Lower leg skin (tissue), 4 donors: ENCODE results near the gene MCL1. TPM values are rescaled to one million over a fixed set of nuclear protein-coding genes. Genes with fewer than 3 reads are reported as not detected.

ENCODE experiments used
- DNase-seq, 2 donors: peaks; one replicate each; pipeline ENCODE4 v3.0.0-alpha.2; 2019; ENCODE audit warnings: low spot score in 2 of 2
- H3K4me3 ChIP-seq: fragments of 200-600 bp; sonication (generic); 2 replicates; pipeline ENCODE4 v1.5.1; 2017; ENCODE audit warnings: mild to moderate bottlenecking, low read depth; ENCODE audit not compliant: poor library complexity, severe bottlenecking
- CTCF ChIP-seq, 3 donors: fragments of 450-650 bp; IDR thresholded peaks; one replicate each; pipeline ENCODE4 v1.5.1; 2016; ENCODE audit warnings: antibody characterized with exemption in 3 of 3, mild to moderate bottlenecking in 3 of 3, moderate library complexity in 2 of 3
- POLR2A ChIP-seq, 2 donors: fragments of 450-650 bp; IDR thresholded peaks; one replicate each; pipeline ENCODE4 v1.6.1; 2016 to 2017; ENCODE audit warnings: antibody characterized with exemption in 2 of 2, mild to moderate bottlenecking in 1 of 2, moderate library complexity in 1 of 2
- WGBS, 2 donors: methylation state at CpG; one replicate each; pipeline ENCODE4 v1.1.5; 2018; 5-methylcytosine and 5-hydroxymethylcytosine counted together
- intact Hi-C: fragments of 100-400 bp; cut with DNase I; formaldehyde crosslinking; loops from one replicate; pipeline ENCODE4 v1.15.0; 2023; ENCODE audit warnings: low total_unique reads
- total RNA-seq, 4 donors: library from RNA; depleted of rRNA; stranded (reverse); fragments of >200 nt; gene quantifications; one replicate each; pipeline ENCODE4 v1.1.0, GENCODE V29; 2016

MCL1 gene
- total RNA-seq, 4 donors from 2014 or later: 282 to 445 (median 360) TPM

GRCh38 chr1:150560576-150561253, 18.7 kb downstream of the MCL1 start:
- intact Hi-C loops: no loop called here
- peak overlapping the region; percentile 12 for H3K4me3 ChIP-seq
- 11 to 12% methylated on average over 17 of the region's 17 CpGs for WGBS, 2 donors
- peak; percentile 87 to 98 for DNase-seq
- TF ChIP-seq CTCF (IDR thresholded peaks at IDR 0.05) (peak in 1 of 3 donors; percentile 90), POLR2A (IDR thresholded peaks at IDR 0.05) (no peak)

DNA sequence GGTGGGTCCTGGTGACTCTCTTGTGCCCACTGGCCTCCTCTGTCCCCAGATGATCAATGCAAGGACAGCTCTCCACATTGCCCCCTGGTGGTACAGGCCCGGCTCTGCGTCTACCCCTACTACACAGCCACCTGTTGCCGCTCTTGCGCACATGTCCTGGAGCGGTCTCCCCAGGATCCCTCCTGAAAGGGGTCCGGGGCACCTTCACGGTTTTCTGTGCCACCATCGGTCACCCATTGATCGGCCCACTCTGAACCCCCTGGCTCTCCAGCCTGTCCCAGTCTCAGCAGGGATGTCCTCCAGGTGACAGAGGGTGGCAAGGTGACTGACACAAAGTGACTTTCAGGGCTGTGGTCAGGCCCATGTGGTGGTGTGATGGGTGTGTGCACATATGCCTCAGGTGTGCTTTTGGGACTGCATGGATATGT, 19.4 kb downstream of the MCL1 start:
- 22 to 32% methylated on average over 9 of the region's 9 CpGs for whole genome bisulfite sequencing, 2 donors
- peak in 1 of 3 donors; percentile 81 for TF ChIP-seq CTCF (IDR thresholded peaks at IDR 0.05)
- no peak for TF ChIP-seq POLR2A (IDR thresholded peaks at IDR 0.05)
- peak; percentile 82 to 96 for DNase-seq
- intact Hi-C loops: no loop called here
- no peak overlapping the region for H3K4me3 ChIP-seq

GRCh38 chr1:150559656-150560010, 19.8 kb downstream of the MCL1 start:
- no peak overlapping the region for H3K4me3 ChIP-seq
- TF ChIP-seq POLR2A (IDR thresholded peaks at IDR 0.05) (no peak), CTCF (IDR thresholded peaks at IDR 0.05) (no peak)
- DNase-seq: peak in 1 of 2 donors; percentile 20
- intact Hi-C loops: loop anchor here (5.0 to 10.0 kb wide), 2 partner anchors 58 to 435 kb away; no protein-coding TSS in a partner anchor
- WGBS, 2 donors: 65 to 70% methylated on average over 10 of the region's 10 CpGs

- no peak for DNase-seq
- 67 to 73% methylated on average over 23 to 28 of the region's 28 CpGs for WGBS, 2 donors
- intact Hi-C loops: loop anchor here (5.0 to 10.0 kb wide), 2 partner anchors 58 to 436 kb away; no protein-coding TSS in a partner anchor
- no peak for TF ChIP-seq POLR2A (IDR thresholded peaks at IDR 0.05)
- TF ChIP-seq CTCF (IDR thresholded peaks at IDR 0.05): no peak
- no peak overlapping the region for H3K4me3 ChIP-seq
These were observed 20.4 kb downstream of the MCL1 start for GRCh38 chr1:150558761-150559655.

DNA sequence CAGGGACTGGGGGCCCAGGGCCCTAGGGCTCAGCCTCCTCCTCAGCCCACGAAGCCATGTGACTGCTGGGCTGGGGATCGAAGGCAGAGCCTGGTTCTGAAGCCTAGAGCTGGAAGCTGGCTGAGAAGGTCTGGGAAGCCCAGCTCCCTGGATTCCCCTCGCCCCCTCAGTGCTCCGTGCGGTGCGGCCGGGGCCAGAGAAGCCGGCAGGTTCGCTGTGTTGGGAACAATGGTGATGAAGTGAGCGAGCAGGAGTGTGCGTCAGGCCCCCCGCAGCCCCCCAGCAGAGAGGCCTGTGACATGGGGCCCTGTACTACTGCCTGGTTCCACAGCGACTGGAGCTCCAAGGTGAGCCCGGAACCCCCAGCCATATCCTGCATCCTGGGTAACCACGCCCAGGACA, 21.1 kb downstream of the MCL1 start:
- TF ChIP-seq POLR2A (IDR thresholded peaks at IDR 0.05) (no peak), CTCF (IDR thresholded peaks at IDR 0.05) (no peak)
- intact Hi-C loops: loop anchor here (5.0 to 10.0 kb wide), 2 partner anchors 59 to 436 kb away; no protein-coding TSS in a partner anchor
- no peak overlapping the region for H3K4me3 ChIP-seq
- DNase-seq: no peak
- WGBS, 2 donors: 76 to 86% methylated on average over 13 to 15 of the region's 15 CpGs
